Stimulated activated CD4-positive, alpha-beta T cell treated with anti-CD3 and anti-CD28 coated beads, Interleukin-1b, Interleukin-23, amount 100 ng/mL, for 24 hours (primary cell): ENCODE measurements around the gene PPM1H.
"Not testable (repeated sequence)": the region's sequence is repeated elsewhere in the genome, so short reads cannot be mapped to it uniquely, and the experiment has no call there.

Experiments
- DNase-seq, 4 experiments: peaks; one replicate each; pipeline ENCODE4 v3.0.0-alpha.2; 2020; ENCODE audit warnings: low read depth in 4 of 4, low spot score in 1 of 4

The PPM1H gene

GRCh38 chr12:62934799-62935674 is at the start of gene PPM1H:
PPM1H (minus strand) TSS chr12:62935150; CDS start chr12:62934736, 414 bp downstream.
- DNase-seq: peak in 2 of 4 experiments; percentile 11 to 14

- no peak for DNase-seq
These were observed 48.6 kb upstream of the PPM1H start for GRCh38 chr12:62983594-62983993.

GRCh38 chr12:62978768-62979167 is 43.8 kb upstream of the PPM1H start:
- no peak for DNase-seq

- DNase-seq: no peak
These were observed 42.9 kb upstream of the PPM1H start for GRCh38 chr12:62977883-62978282.

- DNase-seq: no peak
These were observed 42.5 kb upstream of the PPM1H start for GRCh38 chr12:62977418-62977817.

GRCh38 chr12:62976110-62976662 is 41.2 kb upstream of the PPM1H start:
- DNase-seq: no peak

- no peak for DNase-seq
These were observed 37.0 kb upstream of the PPM1H start for GRCh38 chr12:62971769-62972525.

- DNase-seq: no peak
These were observed 34.7 kb upstream of the PPM1H start for GRCh38 chr12:62969695-62970094.

GRCh38 chr12:62967701-62968100 is 32.8 kb upstream of the PPM1H start:
- no peak for DNase-seq

GRCh38 chr12:62966990-62967506 is 32.1 kb upstream of the PPM1H start:
- no peak for DNase-seq

GRCh38 chr12:62966446-62966989 is 31.6 kb upstream of the PPM1H start:
- not testable (repeated sequence) for DNase-seq

- DNase-seq: not testable (repeated sequence)
These were observed 30.8 kb upstream of the PPM1H start for GRCh38 chr12:62965700-62966099.

GRCh38 chr12:62965242-62965641 is 30.3 kb upstream of the PPM1H start:
- not testable (repeated sequence) for DNase-seq

- no peak for DNase-seq
These were observed 28.6 kb upstream of the PPM1H start for GRCh38 chr12:62963486-62964041.

GRCh38 chr12:62960324-62960723 is 25.4 kb upstream of the PPM1H start:
- DNase-seq: no peak

GRCh38 chr12:62959745-62960144 is 24.8 kb upstream of the PPM1H start:
- no peak for DNase-seq

- DNase-seq: no peak
These were observed 22.4 kb upstream of the PPM1H start for GRCh38 chr12:62957233-62957953.

GRCh38 chr12:62955678-62956077 is 20.7 kb upstream of the PPM1H start:
- DNase-seq: no peak

- no peak for DNase-seq
These were observed 15.4 kb upstream of the PPM1H start for GRCh38 chr12:62950317-62950716.

- no peak for DNase-seq
These were observed 13.2 kb upstream of the PPM1H start for GRCh38 chr12:62948123-62948522.
